ENCODE results near the gene ARSB. TPM values are rescaled to one million over a fixed set of nuclear protein-coding genes. Genes with fewer than 3 reads are reported as not detected.

The ARSB gene
- polyA plus RNA-seq, 1 of the 3 experiments (the other 2 are of a cell fraction), result 12.5 TPM

DNA sequence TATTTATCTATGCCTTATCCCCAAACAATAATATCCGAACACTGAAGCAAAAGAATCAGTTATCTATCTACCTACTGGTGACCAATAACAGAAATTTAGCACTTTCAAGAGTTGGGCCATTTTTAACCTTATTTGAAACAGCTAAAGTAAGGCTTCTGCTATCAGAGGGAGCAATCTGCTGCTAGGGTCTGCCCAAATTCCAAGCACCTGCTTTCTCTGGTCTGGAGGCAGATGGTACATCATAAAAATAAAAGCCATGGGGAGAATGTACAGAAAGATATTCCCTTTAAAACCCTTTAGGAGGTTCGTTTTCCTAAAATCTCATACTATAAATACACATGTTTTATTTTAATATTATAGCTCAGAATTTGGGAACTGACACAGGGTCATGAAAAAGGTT, 37.7 kb upstream of the ARSB start:
- Histone ChIP-seq H2AFZ (ENCODE audit: low read depth) (no peak overlapping the region), H4K20me1 (ENCODE audit: insufficient read depth) (no peaks in the 10 kb centered on the region), H3K9me2 (no peaks in the 10 kb centered on the region), H3K4me3 (ENCODE audit: low read depth in 2 of 2, low read length in 1 of 2) (no peak overlapping the region), H3K9me3 (no peaks in the 10 kb centered on the region), H3K9ac (no peak overlapping the region), H3K27ac (ENCODE audit: low read depth in 2 of 2, low read length in 1 of 2) (no peak overlapping the region), H3F3A (replicated peaks; ENCODE audit: insufficient read depth) (peaks cover 5% of the 10 kb centered on the region), H3K36me3 (replicated peaks in 1 of 2; ENCODE audit: control insufficient read depth in 1 of 2, insufficient read depth in 2 of 2, low read length in 1 of 2) (no peaks in the 10 kb centered on the region), H3K4me2 (no peak overlapping the region), H3K27me3 (ENCODE audit: insufficient read depth) (no peaks in the 10 kb centered on the region), H3K79me2 (ENCODE audit: insufficient read depth) (no peaks in the 10 kb centered on the region), H3K4me1 (ENCODE audit: control insufficient read depth in 1 of 2, insufficient read depth in 2 of 2, low read depth in 1 of 2, low read length in 1 of 2) (peaks cover 0 to 11% of the 10 kb centered on the region in 2 experiments; a peak in 3 of 4 replicates)
- no peak for DNase-seq
- TF ChIP-seq TAF1 (IDR thresholded peaks at IDR 0.05; ENCODE audit: borderline replicate concordance, low read depth, low read length) (no peak), FOSL2 (IDR thresholded peaks at IDR 0.05; ENCODE audit: borderline replicate concordance, low read depth) (no peak), RAD21 (IDR thresholded peaks at IDR 0.05; ENCODE audit: low read length) (no peak), RXRA (IDR thresholded peaks at IDR 0.05; ENCODE audit: borderline replicate concordance, low read depth) (no peak), RCOR1 (IDR thresholded peaks at IDR 0.05; ENCODE audit: low read length) (no peak), SIN3A (IDR thresholded peaks at IDR 0.05; ENCODE audit: borderline replicate concordance, low read depth, low read length) (no peak), FOXJ3 (CRISPR knock-in tag; IDR thresholded peaks at IDR 0.05) (no peak), CHD2 (IDR thresholded peaks at IDR 0.05; ENCODE audit: low read length, partially characterized antibody) (no peak), TEAD4 (IDR thresholded peaks at IDR 0.05; ENCODE audit: borderline replicate concordance, insufficient read depth) (no peak), JUND (IDR thresholded peaks at IDR 0.05) (no peak), POLR2AphosphoS5 (IDR thresholded peaks at IDR 0.05; ENCODE audit: low read depth, low read length) (no peak), EZH2phosphoT487 (IDR thresholded peaks at IDR 0.05; ENCODE audit: borderline replicate concordance, low read depth) (no peak), MXI1 (IDR thresholded peaks at IDR 0.05; ENCODE audit: low read depth, low read length) (no peak)
- TF ChIP-seq, protein P1, sequence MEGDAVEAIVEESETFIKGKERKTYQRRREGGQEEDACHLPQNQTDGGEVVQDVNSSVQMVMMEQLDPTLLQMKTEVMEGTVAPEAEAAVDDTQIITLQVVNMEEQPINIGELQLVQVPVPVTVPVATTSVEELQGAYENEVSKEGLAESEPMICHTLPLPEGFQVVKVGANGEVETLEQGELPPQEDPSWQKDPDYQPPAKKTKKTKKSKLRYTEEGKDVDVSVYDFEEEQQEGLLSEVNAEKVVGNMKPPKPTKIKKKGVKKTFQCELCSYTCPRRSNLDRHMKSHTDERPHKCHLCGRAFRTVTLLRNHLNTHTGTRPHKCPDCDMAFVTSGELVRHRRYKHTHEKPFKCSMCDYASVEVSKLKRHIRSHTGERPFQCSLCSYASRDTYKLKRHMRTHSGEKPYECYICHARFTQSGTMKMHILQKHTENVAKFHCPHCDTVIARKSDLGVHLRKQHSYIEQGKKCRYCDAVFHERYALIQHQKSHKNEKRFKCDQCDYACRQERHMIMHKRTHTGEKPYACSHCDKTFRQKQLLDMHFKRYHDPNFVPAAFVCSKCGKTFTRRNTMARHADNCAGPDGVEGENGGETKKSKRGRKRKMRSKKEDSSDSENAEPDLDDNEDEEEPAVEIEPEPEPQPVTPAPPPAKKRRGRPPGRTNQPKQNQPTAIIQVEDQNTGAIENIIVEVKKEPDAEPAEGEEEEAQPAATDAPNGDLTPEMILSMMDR (IDR thresholded peaks at IDR 0.05), result no peak
- TF ChIP-seq, protein P2, sequence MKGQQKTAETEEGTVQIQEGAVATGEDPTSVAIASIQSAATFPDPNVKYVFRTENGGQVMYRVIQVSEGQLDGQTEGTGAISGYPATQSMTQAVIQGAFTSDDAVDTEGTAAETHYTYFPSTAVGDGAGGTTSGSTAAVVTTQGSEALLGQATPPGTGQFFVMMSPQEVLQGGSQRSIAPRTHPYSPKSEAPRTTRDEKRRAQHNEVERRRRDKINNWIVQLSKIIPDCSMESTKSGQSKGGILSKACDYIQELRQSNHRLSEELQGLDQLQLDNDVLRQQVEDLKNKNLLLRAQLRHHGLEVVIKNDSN (IDR thresholded peaks at IDR 0.05; ENCODE audit: borderline replicate concordance, low read depth), result no peak
- TF ChIP-seq, protein P3, sequence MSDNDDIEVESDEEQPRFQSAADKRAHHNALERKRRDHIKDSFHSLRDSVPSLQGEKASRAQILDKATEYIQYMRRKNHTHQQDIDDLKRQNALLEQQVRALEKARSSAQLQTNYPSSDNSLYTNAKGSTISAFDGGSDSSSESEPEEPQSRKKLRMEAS (IDR thresholded peaks at IDR 0.05; ENCODE audit: low read depth), result no peak
- TF ChIP-seq, protein P4, sequence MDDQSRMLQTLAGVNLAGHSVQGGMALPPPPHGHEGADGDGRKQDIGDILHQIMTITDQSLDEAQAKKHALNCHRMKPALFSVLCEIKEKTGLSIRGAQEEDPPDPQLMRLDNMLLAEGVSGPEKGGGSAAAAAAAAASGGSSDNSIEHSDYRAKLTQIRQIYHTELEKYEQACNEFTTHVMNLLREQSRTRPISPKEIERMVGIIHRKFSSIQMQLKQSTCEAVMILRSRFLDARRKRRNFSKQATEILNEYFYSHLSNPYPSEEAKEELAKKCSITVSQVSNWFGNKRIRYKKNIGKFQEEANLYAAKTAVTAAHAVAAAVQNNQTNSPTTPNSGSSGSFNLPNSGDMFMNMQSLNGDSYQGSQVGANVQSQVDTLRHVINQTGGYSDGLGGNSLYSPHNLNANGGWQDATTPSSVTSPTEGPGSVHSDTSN (IDR thresholded peaks at IDR 0.05), result no peak
- TF ChIP-seq, protein P5, sequence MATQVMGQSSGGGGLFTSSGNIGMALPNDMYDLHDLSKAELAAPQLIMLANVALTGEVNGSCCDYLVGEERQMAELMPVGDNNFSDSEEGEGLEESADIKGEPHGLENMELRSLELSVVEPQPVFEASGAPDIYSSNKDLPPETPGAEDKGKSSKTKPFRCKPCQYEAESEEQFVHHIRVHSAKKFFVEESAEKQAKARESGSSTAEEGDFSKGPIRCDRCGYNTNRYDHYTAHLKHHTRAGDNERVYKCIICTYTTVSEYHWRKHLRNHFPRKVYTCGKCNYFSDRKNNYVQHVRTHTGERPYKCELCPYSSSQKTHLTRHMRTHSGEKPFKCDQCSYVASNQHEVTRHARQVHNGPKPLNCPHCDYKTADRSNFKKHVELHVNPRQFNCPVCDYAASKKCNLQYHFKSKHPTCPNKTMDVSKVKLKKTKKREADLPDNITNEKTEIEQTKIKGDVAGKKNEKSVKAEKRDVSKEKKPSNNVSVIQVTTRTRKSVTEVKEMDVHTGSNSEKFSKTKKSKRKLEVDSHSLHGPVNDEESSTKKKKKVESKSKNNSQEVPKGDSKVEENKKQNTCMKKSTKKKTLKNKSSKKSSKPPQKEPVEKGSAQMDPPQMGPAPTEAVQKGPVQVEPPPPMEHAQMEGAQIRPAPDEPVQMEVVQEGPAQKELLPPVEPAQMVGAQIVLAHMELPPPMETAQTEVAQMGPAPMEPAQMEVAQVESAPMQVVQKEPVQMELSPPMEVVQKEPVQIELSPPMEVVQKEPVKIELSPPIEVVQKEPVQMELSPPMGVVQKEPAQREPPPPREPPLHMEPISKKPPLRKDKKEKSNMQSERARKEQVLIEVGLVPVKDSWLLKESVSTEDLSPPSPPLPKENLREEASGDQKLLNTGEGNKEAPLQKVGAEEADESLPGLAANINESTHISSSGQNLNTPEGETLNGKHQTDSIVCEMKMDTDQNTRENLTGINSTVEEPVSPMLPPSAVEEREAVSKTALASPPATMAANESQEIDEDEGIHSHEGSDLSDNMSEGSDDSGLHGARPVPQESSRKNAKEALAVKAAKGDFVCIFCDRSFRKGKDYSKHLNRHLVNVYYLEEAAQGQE (IDR thresholded peaks at IDR 0.05; ENCODE audit: low read depth, low read length), result no peak
- POLR2A ChIA-PET, result interaction anchor here (0.8 kb wide), 1 partner anchor 110 kb away, joined by 4 read pairs; no protein-coding TSS in a partner anchor
- whole genome bisulfite sequencing (ENCODE audit: low lambda C conversion rate), result 77% methylated on average over 2 of the region's 2 CpGs
- CTCF ChIA-PET, result interaction anchor here (0.9 to 9.8 kb wide), 18 partner anchors 13 to 556 kb away, joined by 3 to 585 read pairs (median 9); partner anchors contain the start of gene ARSB

All from SK-N-SH (cell line).